ENCODE results near the gene MADD. TPM values are rescaled to one million over a fixed set of nuclear protein-coding genes. Genes with fewer than 3 reads are reported as not detected.

The MADD gene
- total RNA-seq, 1 donor from 2014 or later = 29.6 TPM

DNA sequence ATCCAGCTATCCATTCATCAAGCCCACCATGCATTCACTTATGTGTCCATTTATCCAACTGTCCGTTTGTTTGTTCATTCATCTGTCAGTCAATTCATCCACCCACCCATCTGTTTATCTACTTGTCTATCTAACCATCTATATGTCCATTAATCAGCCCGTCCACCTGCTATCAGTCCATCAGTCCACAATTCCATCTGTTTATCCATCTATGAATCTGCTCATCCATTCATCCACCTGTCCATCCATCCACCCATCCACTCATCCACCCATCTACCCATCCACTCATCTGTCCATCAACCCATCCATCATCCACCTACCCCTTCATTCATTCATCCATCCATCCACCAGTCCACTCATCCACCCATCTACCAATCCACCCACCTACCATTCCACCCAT, 109.4 kb downstream of the MADD start:
- Mint-ChIP-seq H3K27ac (ENCODE audit: unreplicated experiment) (no peak overlapping the region), H3K36me3 (ENCODE audit: low read depth) (no peaks in the 10 kb centered on the region), H3K4me1 (ENCODE audit: low read depth) (no peaks in the 10 kb centered on the region)

More for the DNA sequence above, 109.4 kb downstream of the MADD start:
- no peak overlapping the region for H3K4me3 Mint-ChIP-seq (ENCODE audit: unreplicated experiment)
- peaks cover 2% of the 10 kb centered on the region for H3K27me3 Mint-ChIP-seq (ENCODE audit: low read depth)
- DNase-seq (ENCODE audit: low spot score) = no peak
- no peaks in the 10 kb centered on the region for H3K9me3 Mint-ChIP-seq (ENCODE audit: low read depth)
- TF ChIP-seq, protein P1, sequence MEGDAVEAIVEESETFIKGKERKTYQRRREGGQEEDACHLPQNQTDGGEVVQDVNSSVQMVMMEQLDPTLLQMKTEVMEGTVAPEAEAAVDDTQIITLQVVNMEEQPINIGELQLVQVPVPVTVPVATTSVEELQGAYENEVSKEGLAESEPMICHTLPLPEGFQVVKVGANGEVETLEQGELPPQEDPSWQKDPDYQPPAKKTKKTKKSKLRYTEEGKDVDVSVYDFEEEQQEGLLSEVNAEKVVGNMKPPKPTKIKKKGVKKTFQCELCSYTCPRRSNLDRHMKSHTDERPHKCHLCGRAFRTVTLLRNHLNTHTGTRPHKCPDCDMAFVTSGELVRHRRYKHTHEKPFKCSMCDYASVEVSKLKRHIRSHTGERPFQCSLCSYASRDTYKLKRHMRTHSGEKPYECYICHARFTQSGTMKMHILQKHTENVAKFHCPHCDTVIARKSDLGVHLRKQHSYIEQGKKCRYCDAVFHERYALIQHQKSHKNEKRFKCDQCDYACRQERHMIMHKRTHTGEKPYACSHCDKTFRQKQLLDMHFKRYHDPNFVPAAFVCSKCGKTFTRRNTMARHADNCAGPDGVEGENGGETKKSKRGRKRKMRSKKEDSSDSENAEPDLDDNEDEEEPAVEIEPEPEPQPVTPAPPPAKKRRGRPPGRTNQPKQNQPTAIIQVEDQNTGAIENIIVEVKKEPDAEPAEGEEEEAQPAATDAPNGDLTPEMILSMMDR (IDR thresholded peaks at IDR 0.05) = no peak

Other genes starting within 250 kb of the MADD start
- gene ARFGAP2, start 93.3 kb upstream of the MADD start, total RNA-seq = 48.4 to 55.6 TPM (median 51.1 TPM) in 3 replicates
- gene PACSIN3, start 83.7 kb upstream of the MADD start, total RNA-seq = 45.0 to 69.4 TPM (median 65.3 TPM) in 3 replicates
- gene DDB2, start 55.2 kb upstream of the MADD start, total RNA-seq = 45.0 to 51.3 TPM (median 49.1 TPM) in 3 replicates
- 35.3 to 54.5 TPM (median 36.1 TPM) in 3 replicates for gene ACP2, start 21.3 kb upstream of the MADD start, total RNA-seq
- gene NR1H3, start 12.1 kb upstream of the MADD start, total RNA-seq = 3.2 to 7.0 TPM (median 4.8 TPM) in 3 replicates
- not detected in 3 replicates for gene MYBPC3, start 82.6 kb downstream of the MADD start, total RNA-seq
- not detected in 3 replicates for gene SPI1, start 108.4 kb downstream of the MADD start, total RNA-seq
- 113 to 124 TPM (median 120 TPM) in 3 replicates for gene SLC39A13, start 138.5 kb downstream of the MADD start, total RNA-seq
- gene PSMC3, start 156.3 kb downstream of the MADD start, total RNA-seq = 100 to 139 TPM (median 108 TPM) in 3 replicates
- gene RAPSN, start 179.0 kb downstream of the MADD start, total RNA-seq = 0.33 to 0.35 TPM (median 0.34 TPM) in 3 replicates

Data from chondrocyte (in vitro differentiated cells).